Astrocyte of the spinal cord (primary cell): ENCODE measurements around the gene KIF1A.

Experiments
- DNase-seq: peaks from one replicate; pipeline ENCODE4 v3.0.0; 2011; ENCODE audit warnings: low read depth, low spot score
- H3K4me3 ChIP-seq: 2 replicates; pipeline ENCODE4 v1.5.1; 2011; ENCODE audit warnings: low read depth, mild to moderate bottlenecking, low read length, moderate library complexity
- in situ Hi-C: cut with HindIII; loops from 2 replicates; pipeline ENCODE4 v1.10.0; 2017; ENCODE audit warnings: low sequenced_read_pairs
- TF ChIP-seq, protein P1 (sequence below): IDR thresholded peaks from 2 replicates; pipeline ENCODE4 v1.5.1; 2012; ENCODE audit warnings: low read depth, mild to moderate bottlenecking, low read length, inconsistent platforms

KIF1A gene

DNA sequence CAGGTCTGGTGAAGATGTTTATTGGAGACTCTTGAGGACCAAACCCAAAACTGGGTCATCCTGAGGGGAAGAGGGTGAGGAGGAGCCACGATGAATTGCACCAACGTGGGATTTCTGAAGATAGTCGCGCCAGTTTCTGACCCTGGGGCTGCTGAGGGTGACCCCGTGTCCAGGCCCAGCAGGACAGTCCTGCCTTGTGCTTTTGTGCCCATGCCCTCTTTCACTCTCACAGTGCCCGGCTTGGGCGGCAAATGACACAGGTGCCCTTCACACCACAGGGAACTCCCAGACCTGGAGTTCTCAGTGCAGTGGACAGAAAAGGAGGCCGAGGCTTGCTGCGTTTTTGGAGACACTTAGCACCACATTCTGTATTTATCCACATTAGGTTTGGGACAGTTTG lies 15.5 kb upstream of the KIF1A start:
- TF ChIP-seq, protein P1, sequence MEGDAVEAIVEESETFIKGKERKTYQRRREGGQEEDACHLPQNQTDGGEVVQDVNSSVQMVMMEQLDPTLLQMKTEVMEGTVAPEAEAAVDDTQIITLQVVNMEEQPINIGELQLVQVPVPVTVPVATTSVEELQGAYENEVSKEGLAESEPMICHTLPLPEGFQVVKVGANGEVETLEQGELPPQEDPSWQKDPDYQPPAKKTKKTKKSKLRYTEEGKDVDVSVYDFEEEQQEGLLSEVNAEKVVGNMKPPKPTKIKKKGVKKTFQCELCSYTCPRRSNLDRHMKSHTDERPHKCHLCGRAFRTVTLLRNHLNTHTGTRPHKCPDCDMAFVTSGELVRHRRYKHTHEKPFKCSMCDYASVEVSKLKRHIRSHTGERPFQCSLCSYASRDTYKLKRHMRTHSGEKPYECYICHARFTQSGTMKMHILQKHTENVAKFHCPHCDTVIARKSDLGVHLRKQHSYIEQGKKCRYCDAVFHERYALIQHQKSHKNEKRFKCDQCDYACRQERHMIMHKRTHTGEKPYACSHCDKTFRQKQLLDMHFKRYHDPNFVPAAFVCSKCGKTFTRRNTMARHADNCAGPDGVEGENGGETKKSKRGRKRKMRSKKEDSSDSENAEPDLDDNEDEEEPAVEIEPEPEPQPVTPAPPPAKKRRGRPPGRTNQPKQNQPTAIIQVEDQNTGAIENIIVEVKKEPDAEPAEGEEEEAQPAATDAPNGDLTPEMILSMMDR, result no peak
- no peak overlapping the region for H3K4me3 ChIP-seq
- in situ Hi-C loops, result no loop called here
- DNase-seq, result no peak

DNA sequence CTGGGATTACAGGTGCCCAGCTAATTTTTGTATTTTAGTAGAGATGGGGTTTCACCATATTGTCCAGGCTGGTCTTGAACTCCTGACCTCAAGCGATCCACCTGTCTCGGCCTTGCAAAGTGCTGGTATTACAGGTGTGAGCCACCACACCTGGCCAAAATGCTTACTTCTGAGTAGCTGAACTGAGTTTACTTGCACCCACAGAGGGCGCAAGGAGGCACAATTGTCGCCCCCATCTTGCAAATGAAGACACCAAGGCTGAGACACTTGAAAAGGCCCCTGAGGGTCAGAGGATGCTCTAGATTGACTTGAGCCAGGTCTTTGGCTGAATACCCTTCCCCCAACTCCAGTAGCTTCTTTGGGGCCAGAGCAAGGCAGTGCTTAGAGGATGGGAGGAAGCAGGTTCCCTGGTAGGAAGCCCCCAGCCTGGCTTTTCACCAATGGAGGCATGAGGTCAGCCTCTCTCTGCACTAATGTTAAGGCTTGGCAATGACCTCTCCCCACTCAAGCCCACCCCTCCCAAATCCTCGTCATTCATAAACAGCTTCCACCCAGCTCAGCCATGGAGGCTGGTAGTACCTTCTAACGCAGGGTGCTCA lies 14.5 kb upstream of the KIF1A start:
- in situ Hi-C loops, result no loop called here
- no peak overlapping the region for H3K4me3 ChIP-seq
- TF ChIP-seq, protein P1, result no peak
- DNase-seq, result no peak

DNA sequence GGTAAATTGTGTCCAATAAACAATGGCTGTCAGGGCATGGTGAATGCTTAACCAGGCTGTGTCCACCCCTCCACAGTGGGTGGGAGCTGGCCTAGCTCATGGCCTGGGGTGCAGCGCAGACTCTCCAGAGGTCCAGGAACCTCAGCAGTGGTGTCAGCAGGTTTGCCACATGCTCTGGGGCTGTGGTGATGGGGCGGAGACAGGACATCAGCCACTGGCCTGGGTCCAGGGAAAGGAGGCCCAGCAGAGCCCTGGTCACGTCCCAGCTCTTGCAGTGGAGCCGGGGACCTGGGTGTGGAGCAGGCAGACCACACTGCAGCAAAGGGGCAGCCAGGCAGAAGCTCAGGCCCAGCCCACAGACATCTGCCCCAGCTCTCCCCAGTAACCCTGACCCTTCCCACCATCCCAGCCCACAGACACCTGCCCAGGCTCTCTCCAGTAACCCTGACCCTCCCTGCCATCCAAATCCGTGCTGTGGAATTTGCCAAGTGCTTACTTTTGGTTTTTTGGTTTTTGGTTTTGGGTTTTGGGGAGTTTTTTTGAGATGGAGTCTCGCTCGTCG lies 13.8 kb upstream of the KIF1A start:
- in situ Hi-C loops, result no loop called here
- TF ChIP-seq, protein P1, result no peak
- no peak for DNase-seq
- H3K4me3 ChIP-seq, result no peak overlapping the region

DNA sequence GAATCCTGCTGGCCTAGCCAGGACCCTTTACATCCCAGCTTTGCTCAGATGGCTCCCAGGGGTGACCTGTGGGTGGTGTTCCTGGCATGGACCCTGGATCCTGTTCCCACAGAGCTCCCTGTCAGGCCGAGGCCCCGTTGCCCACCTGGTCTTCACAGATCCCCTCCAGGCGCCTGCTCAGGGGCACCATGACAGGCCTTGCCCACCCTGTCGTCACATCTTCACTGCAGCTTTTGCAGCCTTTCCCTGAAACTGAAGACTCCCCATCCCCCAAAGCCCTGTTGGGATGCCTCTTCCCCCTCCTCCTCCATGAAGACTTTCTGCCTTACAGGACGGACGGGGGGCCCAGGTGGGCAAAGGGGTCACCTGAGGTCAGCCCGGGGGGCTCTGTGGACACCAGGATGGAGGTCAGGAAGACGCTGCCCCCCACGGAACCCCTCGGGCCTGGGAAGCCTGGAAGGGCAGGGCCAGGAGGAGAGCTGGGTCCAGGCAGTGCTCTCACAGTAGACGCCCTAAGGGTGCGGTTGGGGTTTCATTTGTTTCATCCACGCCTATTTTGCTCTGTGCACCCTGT lies 13.0 kb upstream of the KIF1A start:
- TF ChIP-seq, protein P1, result no peak

DNA sequence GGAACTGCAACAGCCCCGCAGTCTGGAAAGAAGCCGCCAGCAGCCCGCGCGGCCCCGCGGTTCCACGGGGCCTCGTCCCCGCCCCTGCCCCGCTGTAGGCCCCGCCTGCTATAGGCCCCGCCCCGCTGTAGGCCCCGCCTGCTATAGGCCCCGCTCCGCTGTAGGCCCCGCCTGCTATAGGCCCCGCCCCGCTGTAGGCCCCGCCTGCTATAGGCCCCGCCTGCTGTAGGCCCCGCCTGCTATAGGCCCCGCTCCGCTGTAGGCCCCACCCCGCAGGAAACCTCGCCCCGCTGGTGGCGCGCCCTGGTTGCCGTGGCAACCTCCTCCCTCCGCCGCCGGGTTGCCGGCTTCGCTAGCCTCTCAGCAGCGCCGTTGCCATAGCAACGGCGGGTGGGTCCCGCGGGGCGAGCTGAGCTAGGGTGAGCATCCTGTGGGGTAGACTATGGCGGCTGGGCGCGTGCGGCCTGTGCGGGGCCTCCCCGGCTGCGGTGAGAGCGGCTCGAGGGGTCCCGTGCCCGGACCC lies 12.2 kb upstream of the KIF1A start:
- peak; percentile 89 for DNase-seq
- TF ChIP-seq, protein P1, result no peak
- H3K4me3 ChIP-seq, result peak overlapping the region; percentile 21
- in situ Hi-C loops, result no loop called here

More for the DNA sequence above, 13.0 kb upstream of the KIF1A start:
- in situ Hi-C loops, result no loop called here
- no peak overlapping the region for H3K4me3 ChIP-seq
- DNase-seq, result no peak

DNA sequence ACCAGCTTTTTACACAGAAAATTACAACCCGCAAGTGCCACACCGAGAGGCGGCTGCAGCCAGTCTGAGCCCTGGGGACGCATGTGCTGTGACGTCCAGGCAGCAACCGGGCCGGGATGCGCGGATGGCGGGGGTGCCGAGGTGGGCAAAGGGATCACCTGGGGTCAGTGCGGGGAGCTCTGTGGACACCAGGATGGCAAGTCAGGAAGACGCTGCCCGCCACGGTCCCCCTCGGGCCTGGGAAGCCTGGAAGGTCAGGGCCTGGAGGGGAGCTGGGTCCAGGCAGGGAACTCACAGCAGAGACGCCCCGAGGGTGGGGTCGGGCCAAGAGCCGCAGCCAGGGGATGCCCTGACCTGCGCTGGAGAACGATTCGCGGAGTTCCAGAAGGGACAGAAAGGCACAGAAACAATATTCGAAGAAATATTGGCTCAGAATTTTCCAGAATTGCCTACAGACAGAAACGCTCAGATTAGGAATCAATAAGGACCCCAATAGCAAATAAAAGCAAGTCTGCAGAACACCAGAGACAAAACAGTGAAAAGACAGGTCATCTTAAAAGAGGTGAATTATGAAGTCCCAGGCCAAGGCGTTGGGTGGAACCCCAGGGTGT lies 11.7 kb upstream of the KIF1A start:
- DNase-seq, result no peak
- in situ Hi-C loops, result no loop called here
- H3K4me3 ChIP-seq, result peak overlapping the region; percentile 21
- TF ChIP-seq, protein P1, result no peak
